SHP77 treated with DMSO at 0.1 percent for 48 hours (cell line): ENCODE data around the gene GPC3.

Experiments
- DNase-seq: peaks from one replicate; lab custom pipeline; 2025; lab: John Stamatoyannopoulos, UW

Gene GPC3

GRCh38 chrX:133840415-133840814, 145.0 kb downstream of the GPC3 start:
- DNase-seq = no peak

DNA sequence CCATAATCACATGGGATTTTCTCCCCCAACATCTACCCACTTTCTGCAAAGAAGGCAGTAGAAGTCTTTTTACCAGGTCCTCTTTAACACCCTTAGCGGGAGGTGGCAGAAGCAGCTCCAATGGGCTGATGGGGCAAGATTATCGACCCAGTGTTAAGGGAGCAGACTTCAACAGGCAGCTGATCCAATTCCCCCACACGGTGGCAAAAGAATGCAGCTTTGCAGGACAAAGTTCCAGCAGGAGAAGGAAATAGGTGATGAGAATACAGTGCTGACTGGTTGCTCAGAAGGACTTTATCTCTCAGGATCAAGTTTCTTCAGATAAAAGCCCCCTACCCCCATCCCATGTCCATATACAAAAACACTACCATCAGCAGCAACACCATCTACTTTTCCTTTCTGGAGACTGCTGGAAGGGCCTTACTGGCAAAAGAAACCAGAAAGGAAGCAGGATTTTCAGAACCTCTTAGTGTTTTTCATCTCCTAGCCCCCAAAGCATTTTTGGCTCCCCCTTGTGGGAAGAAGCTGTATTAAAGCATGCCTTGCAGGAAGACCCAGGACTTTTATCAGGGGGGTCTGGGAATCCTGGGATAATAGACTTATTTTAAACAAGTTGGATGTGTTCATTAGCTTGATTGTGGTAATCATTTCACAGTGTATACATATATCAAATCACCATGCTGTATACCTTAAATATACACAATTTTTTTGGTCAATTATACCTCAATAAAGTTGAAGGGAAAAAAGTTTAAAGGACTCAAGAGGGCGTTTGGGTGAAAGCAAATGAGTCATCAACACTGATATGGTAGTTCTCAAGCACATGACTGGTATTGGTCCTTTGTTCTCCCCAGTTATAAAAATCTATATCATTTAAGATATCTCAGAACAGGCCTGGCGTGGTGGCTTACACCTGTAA, 146.4 kb downstream of the GPC3 start:
- no peak for DNase-seq

DNA sequence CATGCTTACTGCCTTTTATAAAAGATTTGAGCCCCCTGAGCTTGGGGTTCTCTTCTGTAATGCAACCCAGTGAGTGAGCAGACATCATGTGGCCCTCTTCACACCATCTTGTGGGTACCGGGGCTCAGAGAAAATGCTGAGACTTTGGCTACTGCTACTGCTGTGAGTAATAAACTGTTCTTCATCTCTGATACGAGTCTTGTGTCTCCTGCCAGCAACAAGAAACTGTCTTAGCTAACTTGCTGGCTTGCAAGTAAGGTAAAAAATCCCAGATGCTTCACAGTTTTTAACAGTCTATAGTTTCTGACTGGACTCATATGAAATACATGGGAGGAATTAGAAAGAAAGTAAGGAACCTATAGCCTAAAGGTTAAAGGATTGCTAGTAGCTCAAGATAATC, 148.3 kb downstream of the GPC3 start:
- DNase-seq = no peak

GRCh38 chrX:133836561-133836960, 148.8 kb downstream of the GPC3 start:
- DNase-seq = no peak

DNA sequence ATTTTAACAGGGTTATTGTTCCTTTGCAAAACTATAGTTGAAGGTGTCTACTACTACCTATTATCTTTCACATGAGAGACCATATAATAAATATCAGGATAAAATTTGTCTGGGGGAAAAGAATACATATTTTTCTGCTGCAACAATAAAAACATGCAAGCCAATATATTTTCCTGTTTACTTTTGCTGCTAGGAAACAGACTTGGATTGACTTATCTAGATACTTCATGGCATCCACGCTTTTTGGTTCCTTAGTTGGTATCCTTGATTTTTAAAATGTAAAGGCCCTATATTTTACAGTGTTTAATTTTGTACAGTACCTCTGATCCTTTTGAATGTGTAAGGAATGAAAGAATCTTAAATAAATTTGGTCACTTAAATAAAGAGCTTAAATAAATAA, 150.6 kb downstream of the GPC3 start:
- no peak for DNase-seq

DNA sequence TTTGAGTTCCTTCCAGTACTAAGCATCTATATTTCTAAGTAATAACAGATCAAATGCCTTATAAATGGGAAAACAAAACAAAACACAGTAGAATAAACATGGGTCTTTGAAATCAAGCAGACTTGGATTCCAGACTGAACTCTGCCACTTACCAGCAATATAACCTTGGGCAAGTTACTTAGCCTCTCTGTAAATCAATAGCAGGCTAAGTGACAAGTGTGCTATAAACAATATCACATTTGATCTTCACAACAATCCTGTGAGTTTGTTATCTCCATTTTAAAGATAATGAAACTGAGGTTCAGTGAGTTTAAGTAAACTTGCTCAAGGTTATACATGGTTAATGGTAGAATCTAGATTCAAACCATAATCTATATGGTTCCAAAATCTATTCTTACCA, 165.8 kb downstream of the GPC3 start:
- DNase-seq = no peak

DNA sequence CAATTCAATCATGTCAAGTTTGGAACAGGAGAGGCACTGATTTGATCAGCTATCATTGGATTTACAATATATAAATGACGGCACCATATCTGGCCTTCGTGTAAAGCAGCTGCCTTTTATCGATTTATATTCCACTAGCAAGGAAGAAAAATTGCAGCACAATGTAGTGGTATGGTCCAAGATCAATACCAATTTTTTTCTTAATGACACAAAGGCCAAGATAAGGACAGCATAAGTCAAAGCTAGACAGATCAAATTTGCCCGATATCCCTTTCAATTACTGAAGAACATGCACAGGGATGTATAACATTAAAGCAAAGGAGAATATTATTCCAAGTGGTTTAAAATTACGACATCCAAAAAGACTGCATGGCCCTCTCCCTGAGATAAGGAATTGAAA, 167.4 kb downstream of the GPC3 start:
- DNase-seq = no peak

GRCh38 chrX:133815496-133815895, 169.9 kb downstream of the GPC3 start:
- DNase-seq = no peak

GRCh38 chrX:133813971-133814370, 171.4 kb downstream of the GPC3 start:
- DNase-seq = no peak

GRCh38 chrX:133812402-133812801, 173.0 kb downstream of the GPC3 start:
- DNase-seq = no peak

GRCh38 chrX:133810925-133811324, 174.5 kb downstream of the GPC3 start:
- DNase-seq = no peak

GRCh38 chrX:133804072-133804471, 181.3 kb downstream of the GPC3 start:
- DNase-seq = no peak

- no peak for DNase-seq
Observed at GRCh38 chrX:133796282-133796681, 189.1 kb downstream of the GPC3 start.

GRCh38 chrX:133794126-133794525, 191.3 kb downstream of the GPC3 start:
- no peak for DNase-seq

DNA sequence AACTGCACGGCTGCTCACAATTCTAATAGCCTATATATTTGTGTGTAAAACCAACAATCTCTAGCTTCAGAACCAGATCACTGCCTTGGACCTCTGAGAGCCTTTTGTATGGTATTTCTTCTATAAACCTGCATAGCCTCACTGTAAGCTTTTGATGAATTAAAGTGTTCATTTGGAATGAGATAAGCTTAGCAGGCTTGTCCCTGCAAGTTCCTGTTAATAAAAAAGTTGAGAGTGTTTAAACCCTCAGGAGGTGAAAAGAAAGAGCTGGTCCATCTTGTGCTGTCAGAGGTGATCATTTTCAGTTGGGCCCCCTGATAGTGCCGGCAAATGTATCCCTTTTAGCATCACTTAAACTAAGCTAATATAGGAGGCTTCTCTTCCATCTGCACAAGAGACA, 191.8 kb downstream of the GPC3 start:
- DNase-seq = no peak

DNA sequence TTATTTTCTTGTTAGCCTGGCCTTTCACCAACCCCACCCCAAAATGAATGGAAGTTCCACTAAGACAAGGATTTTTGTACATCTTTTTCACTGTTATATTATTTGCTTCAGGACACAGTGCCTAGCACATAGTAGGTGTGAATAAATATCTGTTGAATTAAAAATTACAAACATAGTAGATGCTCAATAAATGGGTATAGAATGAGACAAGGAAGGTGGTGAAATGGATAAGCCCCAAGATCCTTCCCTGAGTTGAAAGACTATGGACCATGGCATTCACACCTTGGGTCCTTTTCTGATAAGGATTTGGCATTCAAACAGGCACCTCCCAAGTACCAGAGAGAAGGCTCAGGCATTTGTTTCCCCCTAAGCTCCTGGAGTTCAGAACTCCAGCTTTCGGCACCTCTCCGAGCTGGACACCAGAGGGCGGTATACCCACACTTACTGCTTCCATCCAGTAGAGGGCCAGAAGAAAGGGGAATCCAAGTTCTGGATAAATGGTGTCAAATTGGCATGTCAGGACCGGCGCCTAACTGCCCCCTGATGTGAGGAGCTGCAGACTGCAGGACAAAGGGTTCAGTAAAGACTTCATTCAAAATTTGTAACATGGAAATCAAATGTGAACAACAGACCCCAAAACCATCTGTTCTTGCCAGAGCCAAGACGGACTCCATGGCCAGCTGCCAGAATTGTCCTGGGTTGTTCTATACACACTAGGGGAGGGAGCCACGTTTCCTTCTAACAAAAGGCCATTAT, 193.0 kb downstream of the GPC3 start:
- peak; percentile 11 for DNase-seq

DNA sequence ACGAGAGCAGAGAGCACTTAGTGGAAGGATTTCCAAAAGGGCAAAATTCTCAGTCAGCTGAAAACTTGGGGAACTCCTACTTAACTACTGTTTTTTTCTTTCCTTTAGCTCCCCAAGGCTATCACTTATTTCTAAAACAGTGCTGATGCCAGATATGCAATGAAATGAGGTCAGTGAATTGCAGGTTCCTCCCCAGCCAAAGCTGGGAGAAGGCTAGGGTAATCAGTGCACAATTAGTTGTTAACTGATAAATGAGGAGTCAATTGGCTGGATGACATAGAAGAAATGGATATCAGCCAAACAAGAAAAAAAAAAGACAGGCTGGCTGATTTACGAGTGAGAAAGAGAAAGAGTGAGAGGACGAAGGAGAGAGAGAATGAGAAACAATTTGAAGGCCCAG, 195.6 kb downstream of the GPC3 start:
- DNase-seq = no peak

DNA sequence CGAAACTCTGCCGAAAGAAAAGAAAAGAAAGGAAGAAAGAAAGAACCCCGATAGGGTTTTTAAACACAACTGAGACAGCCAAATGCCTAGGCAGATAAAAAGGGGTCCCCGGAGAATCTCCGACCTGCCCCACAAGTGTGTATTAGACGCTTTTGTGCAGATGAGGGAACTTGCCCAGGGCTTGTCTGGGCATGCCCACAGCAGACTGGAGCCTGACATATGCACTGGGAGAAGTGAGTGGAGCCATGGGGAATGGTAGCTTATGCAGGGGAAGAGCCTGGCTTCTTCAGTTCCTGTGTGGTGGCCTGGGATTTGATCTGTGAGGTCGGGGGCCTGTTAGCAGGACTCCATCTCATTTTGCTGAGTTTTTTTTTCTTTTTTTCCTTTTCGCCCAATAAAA, 199.0 kb downstream of the GPC3 start:
- no peak for DNase-seq

- DNase-seq = no peak
Observed at GRCh38 chrX:133783274-133783673, 202.1 kb downstream of the GPC3 start.

DNA sequence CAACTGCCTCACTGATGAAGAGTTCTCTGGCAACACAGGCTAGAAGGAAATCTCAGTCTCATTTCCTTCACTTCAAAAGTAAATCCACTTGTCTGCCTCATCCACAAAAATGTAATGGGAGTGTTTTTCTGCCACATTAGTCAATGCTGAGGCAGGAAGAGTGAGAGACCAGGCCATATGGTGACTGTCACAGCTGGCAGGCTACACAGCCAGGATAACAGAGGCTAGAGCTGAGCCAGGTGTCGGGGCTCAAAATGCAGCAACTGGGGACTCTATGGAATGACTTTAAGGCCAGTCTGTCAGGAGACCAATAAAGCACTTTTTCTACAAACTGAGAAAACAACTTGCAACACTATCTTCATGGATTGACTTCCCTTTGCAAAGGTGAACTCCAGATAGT, 204.2 kb downstream of the GPC3 start:
- no peak for DNase-seq

GRCh38 chrX:133776072-133776471, 209.3 kb downstream of the GPC3 start:
- DNase-seq = no peak

- DNase-seq = no peak
Observed at GRCh38 chrX:133774807-133775206, 210.6 kb downstream of the GPC3 start.

GRCh38 chrX:133771086-133771646, 214.2 kb downstream of the GPC3 start:
- no peak for DNase-seq
